Testis (tissue), 2 donors: ENCODE measurements around the gene ARMC3.

Source experiments
- CTCF ChIP-seq, 3 experiments: fragments of 450-650 bp in 2 of 3; fragments of 200-600 bp in 1 of 3; sonication (generic) in 1 of 3; IDR thresholded peaks; one replicate each; pipeline ENCODE4 v1.5.1; 2016 to 2019; ENCODE audit warnings: antibody characterized with exemption in 3 of 3, mild to moderate bottlenecking in 2 of 3, moderate library complexity in 1 of 3
- POLR2A ChIP-seq: fragments of 450-650 bp; IDR thresholded peaks from one replicate; pipeline ENCODE4 v1.6.1; 2017; ENCODE audit warnings: antibody characterized with exemption, mild to moderate bottlenecking, moderate library complexity

- TF ChIP-seq CTCF (IDR thresholded peaks at IDR 0.05) (no peak), POLR2A (no peak)
Observed at GRCh38 chr10:22997096-22997495, 69.2 kb downstream of the ARMC3 start.
